Hematopoietic multipotent progenitor cell treated with erythropoietin and hydrocortisone succinate and interleukin-3 and kit ligand, for 8 days (in vitro differentiated cells): ENCODE data around the gene GNG7.
"Not testable (repeated sequence)": the region's sequence is repeated elsewhere in the genome, so short reads cannot be mapped to it uniquely, and the experiment has no call there.

Source experiments
- DNase-seq: peaks from one replicate; pipeline ENCODE4 v3.0.0-alpha.2; 2015

GNG7 gene

DNA sequence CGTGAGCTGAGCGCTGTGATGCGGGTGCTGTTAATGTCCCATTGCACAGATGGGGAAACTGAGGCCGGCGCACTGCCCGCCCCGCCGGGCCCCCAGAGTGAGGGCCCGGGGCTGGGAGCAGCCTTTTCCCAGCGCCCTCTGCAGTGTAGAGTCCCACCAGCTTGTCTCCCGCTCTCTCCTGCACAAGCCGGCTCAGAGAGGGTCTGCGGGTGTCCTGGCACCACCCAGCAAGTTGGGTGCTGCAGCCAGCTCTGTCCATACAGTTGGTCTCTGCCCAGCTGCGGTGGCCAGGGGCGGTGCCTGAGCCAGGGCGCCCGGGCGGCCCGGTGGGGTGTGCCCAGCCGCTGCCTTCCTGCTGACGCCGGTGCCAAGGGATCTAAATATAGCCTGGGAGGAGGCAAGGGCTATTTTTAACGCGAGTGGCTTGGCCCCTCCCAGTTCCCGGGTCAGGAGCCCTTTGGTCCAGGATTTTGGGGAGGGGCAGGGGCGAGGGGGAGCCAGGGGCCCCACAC, 207.3 kb downstream of the GNG7 start:
- DNase-seq = peak; percentile 20

DNA sequence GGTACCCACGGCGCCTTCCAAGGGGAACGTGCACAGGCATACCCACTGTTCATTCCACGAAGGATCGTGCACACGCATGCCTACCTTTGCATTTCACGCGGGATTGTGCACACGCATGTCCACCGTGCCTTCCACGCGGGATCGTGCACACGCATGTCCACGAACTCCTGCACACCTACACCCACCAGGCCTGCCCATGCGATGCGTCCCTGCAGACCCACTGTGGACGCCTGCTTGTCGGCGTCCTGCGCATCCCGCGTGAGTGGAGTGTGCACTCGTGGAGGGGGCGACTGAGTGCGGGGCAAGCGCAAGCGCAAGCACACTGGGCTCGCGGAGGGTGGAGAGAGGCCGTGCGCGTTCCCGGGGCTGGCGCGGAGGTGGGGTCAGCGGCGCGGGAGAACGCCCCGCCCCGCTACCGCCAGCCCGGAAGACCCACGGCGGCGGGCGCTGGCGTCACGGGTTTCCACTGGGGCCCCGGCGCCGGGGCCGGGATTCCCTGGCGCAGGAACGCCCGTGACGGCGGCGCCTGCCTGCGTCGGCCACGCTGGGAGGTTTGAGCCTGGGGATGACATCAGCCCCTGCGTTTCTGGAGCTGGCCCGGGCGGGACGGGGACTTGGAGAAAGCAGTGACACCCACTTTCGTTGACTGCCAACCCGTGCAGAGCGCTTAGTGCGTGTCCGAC, 207.9 kb downstream of the GNG7 start:
- DNase-seq = peak; percentile 29

DNA sequence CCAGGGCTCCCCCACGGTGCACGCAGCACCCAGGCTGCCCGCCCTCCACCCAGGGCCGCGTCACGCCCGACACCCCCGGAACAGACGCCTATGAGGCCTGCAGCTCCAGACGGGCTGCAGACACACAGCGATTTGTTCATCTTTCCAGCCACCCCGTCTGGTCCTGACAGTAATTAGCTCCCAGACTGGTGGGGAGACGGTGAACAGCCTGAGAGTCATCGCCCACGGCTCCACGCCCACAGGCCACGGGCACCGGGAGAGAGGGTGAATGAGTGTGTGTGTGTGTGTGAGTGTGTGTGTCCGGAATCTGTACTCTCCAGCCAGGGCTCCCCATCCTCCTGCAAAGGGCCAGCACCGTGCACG, 208.4 kb downstream of the GNG7 start:
- no peak for DNase-seq

DNA sequence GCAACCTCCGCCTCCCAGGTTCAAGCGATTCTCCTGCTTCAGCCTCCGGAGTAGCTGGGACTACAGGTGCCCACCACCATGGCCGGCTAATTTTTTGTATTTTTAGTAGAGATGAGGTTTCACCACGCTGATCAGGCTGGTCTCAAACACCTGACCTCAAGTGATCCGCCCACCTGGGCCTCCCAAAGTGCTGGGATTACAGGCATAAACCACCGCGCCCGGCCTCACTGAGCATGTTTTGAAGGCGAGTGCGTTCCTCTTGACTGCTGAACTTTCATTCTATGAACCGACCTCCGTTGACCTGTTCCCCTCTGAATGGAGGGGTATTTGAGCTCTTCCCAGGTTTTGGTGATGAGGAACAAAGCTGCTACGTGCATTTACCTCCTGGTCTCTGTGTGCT, 209.0 kb downstream of the GNG7 start:
- not testable (repeated sequence) for DNase-seq

DNA sequence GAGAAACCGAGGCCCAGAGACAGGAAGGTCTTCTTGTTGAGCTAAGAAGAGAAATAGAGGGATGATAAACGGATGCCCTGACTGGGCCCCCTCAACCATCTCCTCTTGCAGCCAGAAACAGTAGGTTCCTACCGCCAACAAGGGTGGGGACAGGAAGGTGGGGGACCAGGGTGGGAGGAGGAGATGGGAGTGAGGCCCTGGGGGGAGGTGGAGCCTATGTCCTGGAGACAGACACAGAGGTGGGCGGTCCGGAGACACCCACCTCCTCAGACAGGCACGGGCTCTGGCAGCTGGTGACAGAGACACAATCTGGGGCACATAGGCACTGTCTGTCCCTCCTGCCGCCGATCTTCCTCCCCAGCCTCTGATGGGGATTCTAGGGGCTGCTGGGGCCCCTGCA, 209.6 kb downstream of the GNG7 start:
- DNase-seq = no peak

DNA sequence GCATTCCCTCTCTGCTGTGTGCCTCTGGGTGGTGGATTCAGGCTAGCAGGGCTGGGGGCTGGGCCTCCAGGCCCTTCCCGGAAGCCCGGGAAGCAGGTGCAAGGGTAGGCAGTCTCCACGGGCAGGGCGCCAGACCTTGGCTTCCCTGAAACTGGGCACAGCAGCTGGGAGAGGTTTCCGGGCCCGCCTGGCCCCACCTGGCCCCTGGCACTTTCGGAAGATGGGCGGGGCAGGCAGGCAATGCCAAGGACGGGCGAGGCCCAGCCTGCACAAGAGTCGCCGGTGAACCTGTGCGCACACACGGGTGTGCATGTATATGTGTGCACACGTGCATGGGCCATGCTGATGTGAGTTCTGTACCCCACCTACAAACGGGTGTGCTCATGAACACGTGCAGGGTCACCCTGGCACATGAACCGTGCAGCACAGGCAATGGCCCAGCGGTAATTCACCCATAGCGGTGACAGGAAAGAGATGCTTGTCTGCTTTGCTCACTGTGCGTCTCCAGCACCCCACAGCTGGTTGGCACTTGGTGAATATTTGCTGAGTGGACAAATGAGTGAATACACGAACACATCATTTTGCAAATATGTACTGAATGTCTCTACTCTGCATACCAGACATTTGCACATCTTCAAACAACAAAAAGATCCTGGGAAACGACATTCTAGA, 211.2 kb downstream of the GNG7 start:
- DNase-seq = no peak

DNA sequence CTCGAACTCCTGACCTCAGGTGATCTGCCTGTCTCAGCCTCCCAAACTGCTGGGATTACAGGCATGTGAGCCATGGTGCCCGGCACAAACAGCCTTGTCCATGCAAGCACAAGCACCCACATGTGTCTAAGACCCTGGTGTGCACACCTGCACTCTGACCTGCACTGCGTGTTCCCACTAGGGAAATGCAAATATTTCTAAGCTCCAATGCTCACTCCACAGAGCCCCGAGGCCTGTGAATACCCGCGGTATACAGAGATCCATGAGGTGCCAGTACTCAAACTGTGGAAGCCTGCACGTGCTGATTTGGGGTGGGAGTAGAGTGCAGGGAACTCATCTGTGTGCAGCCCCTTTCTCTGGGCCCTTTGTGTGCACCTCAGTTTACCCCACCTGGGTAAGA, 211.8 kb downstream of the GNG7 start:
- DNase-seq = no peak

DNA sequence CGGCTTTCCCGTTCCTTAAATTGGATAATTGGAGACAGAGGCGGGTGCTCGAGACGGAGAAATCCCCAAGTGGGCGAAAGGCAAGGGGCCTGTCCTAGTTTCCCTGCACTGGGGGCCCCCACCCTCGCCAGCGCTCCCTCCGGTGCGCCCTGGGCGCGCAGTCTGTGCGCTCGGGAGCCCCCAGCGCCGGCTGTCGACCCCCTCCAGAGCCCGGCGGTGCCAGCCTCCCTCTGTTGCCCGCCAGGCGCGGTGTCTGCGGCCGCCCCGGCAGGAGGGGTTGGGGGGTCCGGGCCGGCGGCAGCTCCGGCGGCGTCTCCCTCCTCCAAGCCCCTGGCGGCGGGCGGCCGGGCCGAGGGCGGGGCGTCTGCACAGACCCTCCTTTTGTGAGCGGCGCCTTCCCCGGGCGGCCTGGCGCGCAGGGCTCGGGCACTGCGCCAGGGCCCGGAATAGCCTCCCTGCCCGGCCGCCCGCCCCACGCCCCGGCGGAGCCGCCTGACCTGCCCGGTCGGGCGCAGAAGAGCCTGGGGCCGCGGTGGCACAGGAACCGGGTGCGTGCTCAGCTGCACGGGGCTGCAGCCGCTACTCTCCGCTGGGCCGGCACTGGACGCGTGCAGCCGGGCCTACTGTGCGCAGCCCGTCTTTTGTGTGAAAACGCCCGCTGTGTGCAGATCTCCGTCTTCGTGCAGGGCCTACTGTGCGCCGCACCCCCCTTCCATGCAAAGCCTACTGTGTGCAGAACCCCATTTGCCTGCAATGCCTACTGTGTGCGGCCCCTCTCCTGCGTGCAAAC, 213.4 kb downstream of the GNG7 start:
- peak; percentile 23 for DNase-seq

DNA sequence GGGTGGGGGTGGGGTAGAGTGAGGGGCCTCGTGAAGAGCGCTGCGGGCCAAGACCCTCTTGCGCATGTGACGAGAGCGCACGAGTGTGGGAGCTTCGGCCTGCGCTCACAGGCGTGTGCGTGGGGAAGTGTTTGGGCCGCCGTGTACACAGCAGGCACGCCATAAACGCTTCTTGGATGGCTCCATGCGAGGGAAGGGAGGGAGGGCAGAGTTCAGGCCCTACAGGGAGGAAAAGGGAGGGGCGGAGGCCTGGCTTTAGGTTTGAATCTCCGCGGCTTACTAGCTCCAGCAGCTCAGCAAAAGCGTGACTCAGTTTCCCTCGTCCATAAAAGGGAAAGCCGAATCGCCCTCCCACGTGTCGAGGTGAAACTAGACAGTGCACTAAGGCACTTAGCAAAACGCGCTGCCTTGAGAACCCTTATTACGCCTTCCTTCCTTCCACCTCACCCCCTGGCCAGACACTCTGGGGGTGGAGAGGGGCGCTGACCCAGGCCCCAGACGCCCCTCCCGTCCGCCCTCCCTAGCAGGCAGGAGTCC, 214.0 kb downstream of the GNG7 start:
- no peak for DNase-seq

DNA sequence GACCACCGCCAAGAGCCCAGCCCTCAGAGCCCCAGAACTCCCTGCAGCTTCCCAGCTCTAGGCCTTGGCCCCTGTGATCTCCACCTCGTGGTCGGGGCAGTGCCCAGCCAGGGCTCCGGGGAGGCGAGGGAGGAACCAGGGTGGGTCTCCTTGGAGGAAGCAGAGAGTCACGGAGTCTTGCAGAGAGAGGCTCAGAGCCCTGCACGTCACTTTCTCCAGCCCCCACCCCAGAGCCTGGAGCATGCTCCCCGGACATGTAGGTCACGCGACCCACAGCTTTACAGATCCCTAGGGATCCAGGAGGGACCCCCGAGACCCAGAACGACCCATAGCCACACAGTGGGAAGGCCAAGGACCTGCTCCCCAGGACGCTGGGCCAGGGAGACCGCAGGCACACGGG, 214.7 kb downstream of the GNG7 start:
- DNase-seq = no peak

DNA sequence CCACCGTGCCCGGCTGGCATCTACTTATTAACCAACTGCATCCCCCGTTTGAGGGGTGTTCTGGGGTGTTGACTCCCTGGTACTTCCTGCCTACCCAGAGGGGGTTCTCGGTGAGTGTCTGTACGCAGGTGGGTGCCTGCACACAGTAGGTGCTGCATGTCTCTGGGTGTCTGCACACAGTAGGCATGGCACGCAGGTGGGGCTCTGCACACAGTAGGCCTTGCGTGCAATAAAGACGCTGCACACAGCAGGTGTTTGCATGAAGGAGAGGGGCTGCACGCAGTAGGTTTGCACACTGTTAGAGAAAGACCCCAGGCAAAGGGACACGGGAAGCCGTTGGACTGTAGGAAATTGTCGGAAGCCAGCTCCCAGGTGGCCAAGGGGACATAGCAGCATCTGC, 215.4 kb downstream of the GNG7 start:
- DNase-seq = no peak

DNA sequence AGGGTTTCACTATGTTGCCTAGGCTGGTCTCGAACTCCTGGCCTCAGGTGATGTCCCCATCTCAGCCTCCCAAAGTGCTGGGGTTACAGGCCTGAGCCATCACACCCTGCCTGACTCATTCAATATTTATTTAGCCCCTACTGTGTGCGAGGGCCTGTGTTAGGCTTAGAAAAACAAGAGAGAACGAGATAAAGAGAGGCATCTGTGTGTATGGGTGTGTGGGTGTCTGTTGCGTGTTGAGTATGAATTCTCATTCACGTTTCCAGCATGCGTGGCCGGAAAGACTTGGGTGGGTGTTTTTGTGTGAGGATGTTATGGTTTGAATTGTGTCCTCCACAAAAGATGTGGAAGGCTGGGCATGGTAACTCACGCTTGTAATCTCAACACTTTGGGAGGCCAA, 217.1 kb downstream of the GNG7 start:
- no peak for DNase-seq

DNA sequence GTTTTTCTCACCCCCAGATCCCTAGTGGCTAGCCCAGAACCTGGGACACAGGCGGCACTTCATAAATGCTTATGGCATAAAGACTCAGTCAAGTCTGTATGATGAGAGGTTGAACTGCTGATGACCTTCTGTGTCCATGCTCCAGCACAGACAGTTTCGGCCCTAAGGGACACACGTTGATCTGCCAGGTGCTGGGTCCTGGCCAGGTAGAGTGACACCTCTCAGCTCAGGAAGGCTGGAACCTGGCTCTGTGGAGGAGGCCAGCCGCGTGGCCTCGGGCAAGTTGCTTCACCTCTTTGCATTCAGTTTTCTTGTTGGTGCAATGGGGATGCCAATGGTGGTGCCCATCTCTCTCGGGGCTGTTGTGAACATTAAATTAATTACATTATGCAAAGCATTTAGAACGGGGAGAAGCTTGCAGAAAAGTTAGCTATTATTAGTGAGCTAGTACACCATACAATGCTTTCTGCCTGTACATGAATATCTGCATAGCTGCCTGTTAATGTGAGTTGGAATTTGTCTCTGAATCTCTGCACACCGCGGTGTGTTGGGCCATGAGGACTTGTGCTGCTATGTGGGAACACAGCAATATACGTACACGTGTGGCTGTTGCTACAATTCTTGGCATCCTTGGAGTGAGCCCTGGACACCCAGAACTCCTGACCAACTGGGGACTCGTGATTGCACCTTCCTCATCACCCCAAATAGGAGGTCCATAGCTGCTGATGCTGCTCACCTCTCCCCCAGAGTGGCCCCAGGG, 218.1 kb downstream of the GNG7 start:
- no peak for DNase-seq

DNA sequence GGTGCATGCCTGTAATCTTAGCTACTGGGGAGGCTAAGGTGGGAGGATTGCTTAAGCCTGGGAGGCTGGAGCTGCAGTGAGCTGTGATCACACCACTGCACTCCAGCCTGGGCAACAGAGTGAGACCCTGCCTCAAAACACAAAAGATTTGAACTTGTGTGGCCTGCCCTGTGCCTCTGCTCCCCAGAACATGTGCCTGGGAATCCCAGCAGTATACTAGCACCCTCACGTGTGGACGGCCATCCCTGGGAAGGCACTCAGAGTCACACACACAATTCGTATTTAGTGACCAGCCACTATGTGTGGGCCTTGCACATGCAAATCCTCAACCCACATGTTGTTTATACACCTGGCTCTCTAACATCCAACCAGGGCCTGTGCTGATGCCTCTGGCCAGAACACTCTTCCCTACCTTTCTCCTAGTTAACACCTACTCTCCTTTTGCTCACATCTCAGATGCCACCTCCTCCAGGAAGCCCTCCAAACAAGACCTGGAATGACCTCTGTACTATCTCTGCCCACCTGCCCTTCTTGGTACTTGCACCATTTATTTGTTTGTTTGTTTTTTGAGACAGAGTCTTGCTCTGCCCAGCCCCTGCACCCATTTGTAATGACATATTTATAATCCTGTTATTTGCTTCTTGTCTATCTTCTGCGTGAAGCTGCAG, 218.9 kb downstream of the GNG7 start:
- DNase-seq = no peak

DNA sequence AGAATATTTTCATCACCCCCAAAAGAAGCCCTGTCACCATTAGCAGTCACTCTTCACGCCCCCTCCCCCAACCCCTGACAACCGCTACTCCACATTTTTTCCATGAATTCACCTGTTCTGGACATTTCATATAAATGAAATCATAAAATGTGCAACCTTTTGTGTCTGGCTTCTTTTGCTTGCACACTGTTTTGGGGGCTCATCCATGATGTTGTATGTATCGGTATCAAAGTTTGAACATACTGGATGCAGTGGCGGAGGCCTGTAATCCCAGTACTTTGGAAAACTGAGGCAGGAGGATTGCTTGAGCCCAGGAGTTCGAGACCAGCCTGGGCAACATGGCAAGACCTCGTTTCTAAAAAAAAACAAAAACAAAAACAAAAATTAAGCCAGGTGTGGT, 219.4 kb downstream of the GNG7 start:
- no peak for DNase-seq

DNA sequence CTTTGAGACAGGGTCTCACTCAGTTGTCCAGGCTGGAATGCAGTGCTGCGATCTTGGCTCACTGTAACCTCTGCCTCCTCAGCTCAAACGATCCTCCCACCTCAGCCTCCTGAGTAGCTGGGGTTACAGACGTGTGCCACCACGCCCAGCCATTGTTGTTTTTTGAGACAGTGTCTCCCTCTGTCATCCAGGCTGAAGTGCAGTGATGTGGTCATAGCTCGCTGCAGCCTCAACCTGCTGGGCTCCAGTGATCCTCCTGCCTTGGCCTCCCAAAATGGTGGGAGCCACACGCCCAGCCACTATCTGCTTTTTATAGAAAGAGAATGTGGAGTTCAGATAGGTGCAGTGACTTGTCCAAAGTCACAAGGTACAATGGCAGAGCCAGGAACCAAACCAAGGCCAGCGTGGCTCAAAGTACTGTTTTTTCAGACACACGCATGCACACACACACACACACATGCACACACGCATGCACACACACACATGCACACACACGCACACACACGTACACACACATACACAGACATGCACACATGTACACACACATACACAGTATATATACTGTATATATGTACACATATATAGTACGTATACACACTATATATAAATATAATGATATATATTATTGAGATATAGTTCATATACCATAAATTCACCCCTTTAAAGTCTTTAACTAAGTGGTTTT, 220.0 kb downstream of the GNG7 start:
- DNase-seq = no peak

DNA sequence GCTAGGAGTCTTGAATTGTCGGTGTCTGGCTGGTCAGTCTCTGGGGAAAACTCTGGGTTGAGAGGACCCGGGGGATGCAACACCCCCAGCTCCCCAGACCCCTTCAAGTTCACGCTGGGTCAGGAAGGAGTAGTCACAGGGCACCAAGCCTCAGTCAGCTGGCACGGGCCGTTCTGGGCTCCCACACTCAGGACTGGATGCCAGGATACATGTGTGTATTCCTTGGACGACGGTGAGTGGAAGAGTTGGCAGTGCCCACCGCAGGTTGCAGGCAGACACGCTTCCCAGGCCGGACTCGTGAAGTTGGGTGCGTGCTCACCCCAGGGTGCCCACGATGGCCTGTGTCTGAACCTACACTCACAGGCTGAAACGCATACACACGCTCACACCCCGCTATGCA, 221.0 kb downstream of the GNG7 start:
- DNase-seq = no peak

DNA sequence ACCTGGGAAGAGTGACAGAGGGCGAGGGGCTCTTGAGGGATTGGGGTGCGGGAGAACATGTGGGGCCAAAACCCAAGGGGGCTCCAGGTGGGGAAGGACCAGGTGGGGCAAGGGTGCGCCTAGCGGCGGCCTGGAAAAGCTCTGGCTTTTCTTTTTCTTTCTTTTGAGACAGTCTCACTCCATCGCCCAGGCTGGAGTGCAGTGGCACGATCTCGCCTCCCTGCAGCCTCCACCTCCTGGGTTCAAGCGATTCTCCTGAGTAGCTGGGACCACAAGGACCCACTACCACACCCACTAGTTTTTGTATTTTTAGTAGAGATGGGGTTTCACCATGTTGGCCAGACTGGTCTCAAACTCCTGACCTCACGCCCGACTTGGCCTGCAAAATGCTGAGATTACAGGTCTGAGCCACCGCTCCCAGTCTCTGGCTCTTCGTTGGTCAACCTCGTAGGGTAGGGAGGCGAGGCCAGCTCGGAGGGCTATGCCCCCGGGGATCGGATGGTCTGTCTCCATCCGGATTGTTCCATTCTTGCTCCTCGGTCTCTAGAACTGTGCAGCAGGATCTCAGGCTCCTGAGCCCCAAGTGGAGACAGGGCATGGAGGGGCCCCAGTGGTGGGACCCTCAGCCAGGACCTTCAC, 222.8 kb downstream of the GNG7 start:
- no peak for DNase-seq

DNA sequence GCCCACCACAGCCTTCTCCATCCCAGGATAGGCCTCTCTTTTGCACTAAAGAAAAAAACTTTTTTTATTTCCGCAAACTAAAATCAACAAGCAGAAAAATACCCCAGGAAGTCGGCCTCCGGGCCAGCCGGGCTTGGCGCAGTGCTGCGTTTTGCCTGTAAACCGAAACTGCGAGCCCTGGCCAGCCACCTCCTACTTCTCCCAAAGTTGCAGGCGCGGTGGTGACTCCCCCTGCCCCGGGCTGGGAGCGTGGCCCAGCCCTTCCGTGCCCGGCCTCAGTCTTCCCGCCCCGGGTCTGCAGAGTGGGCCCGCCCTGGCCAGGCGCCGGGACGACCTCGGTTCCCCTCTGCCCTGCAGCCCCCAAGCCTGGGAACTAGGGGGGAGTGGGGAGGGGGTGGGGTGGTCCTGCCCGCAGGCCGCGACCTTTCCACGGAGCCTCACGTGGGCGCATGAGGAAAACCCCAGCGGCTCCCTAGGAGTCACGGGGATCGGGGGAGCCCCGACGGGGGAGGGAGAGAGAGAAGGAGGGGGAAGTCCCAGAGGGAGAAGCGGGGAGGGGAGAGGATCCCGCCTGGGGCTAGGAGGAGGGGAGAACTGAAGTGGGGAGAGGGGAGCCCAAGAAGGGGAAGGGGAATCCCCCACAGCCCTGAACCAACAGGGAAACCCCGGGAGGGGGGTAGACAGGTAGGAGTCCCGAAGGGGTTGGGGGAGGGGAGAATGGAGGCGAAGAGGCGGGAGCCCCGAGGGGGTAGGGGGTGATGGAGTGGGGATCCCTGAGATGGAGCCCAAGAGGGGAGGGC, 223.5 kb downstream of the GNG7 start:
- DNase-seq = no peak

DNA sequence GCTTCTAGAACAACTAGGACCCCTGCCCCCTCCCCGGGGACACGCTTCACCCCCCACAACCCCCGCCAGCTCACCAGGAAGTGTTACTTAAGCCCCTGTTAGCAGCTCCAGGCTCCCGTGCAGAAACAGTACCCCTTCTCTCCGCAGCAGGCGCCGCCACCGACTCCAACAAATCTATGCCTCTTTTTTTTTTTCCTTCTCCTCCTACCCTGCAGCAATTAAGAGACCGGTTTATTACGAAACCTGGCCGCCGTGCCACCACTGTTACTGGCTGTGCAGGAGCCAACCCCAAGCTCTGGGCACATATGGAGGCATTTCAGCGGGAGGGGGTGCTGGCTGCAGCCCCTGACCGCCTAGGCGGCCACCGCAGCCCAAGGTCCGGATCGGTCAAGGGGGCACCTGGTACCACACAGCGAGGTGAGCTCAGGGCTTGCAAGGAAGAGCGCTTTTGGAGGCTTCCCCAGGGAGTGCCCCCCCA, 224.2 kb downstream of the GNG7 start:
- peak; percentile 56 for DNase-seq
